RWPE1 (cell line): ENCODE results near the gene CD53.
A peak's percentile ranks its signal among the peaks of the same experiment; 100 is the strongest.

Source experiments
- CTCF ChIA-PET: fragments of 350-600 bp; sonication (Branson Sonifier 250); formaldehyde crosslinking; extraction: SDS; loops from one replicate; lab custom pipeline; 2021; lab: Yijun Ruan, JAX
- POLR2A ChIA-PET: fragments of 400-600 bp; formaldehyde crosslinking; extraction: SDS; loops from one replicate; lab custom pipeline; 2020; ENCODE audit warnings: antibody characterized with exemption; ENCODE audit not compliant: low non-redundant PET; lab: Yijun Ruan, JAX
- DNase-seq: peaks from one replicate; pipeline ENCODE4 v3.0.0; 2012; ENCODE audit warnings: low spot score
- H3K27ac ChIP-seq: fragments of 450-650 bp; 2 replicates; pipeline ENCODE4 v1.5.1; 2017
- TF ChIP-seq, protein P1 (sequence below): fragments of 450-650 bp; conservative IDR thresholded peaks from 2 replicates; pipeline ENCODE4 v1.5.1; 2017; ENCODE audit warnings: low read depth, mild to moderate bottlenecking

The CD53 gene

DNA sequence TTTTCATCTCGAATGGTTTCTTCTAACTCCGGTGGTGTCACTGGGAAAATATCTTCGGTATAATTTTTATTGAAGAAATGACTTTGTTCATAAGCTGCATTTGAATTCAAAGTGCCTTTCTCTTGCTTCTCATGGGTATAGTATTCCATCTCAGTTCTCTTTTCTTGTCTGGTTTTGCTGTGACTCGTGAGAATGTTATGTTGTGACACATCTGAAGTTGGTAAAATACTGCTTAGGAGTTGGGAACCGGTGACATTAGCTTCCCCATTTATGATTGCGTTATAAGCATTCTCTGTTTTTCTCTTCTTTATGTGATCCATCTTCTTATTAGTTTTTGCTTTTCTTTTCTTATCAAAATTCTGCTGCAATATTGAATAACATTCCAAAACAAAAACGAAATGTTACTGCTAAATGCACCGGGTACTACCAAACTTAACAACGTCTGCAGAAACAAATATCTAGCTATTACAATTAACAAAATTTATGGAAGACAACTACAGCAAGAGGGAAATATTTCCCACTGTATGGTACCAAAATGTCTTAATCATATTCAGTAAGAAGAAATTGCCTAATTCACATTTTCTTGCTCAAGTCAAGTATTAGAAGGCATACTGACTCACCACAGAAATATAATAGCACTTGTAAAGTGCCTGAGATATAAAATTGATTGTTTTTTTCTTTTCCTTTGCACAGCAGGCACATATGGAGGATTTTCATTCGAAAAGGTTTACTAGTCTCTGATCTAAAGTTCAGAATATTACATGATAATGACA is 75.3 kb downstream of the CD53 start:
- TF ChIP-seq, protein P1, sequence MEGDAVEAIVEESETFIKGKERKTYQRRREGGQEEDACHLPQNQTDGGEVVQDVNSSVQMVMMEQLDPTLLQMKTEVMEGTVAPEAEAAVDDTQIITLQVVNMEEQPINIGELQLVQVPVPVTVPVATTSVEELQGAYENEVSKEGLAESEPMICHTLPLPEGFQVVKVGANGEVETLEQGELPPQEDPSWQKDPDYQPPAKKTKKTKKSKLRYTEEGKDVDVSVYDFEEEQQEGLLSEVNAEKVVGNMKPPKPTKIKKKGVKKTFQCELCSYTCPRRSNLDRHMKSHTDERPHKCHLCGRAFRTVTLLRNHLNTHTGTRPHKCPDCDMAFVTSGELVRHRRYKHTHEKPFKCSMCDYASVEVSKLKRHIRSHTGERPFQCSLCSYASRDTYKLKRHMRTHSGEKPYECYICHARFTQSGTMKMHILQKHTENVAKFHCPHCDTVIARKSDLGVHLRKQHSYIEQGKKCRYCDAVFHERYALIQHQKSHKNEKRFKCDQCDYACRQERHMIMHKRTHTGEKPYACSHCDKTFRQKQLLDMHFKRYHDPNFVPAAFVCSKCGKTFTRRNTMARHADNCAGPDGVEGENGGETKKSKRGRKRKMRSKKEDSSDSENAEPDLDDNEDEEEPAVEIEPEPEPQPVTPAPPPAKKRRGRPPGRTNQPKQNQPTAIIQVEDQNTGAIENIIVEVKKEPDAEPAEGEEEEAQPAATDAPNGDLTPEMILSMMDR = no peak
- POLR2A ChIA-PET = no interaction called here
- CTCF ChIA-PET = interaction anchor here (0.7 kb wide), 1 partner anchor 11 kb away, joined by 3 read pairs; no protein-coding TSS in a partner anchor
- H3K27ac ChIP-seq = no peak overlapping the region
- DNase-seq = peak; percentile 5
